ENCODE data around the gene LMBRD1.

Gene LMBRD1

GRCh38 chr6:69758214-69758613 is 38.6 kb downstream of the LMBRD1 start:
- TF ChIP-seq, protein P1, sequence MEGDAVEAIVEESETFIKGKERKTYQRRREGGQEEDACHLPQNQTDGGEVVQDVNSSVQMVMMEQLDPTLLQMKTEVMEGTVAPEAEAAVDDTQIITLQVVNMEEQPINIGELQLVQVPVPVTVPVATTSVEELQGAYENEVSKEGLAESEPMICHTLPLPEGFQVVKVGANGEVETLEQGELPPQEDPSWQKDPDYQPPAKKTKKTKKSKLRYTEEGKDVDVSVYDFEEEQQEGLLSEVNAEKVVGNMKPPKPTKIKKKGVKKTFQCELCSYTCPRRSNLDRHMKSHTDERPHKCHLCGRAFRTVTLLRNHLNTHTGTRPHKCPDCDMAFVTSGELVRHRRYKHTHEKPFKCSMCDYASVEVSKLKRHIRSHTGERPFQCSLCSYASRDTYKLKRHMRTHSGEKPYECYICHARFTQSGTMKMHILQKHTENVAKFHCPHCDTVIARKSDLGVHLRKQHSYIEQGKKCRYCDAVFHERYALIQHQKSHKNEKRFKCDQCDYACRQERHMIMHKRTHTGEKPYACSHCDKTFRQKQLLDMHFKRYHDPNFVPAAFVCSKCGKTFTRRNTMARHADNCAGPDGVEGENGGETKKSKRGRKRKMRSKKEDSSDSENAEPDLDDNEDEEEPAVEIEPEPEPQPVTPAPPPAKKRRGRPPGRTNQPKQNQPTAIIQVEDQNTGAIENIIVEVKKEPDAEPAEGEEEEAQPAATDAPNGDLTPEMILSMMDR (IDR thresholded peaks at IDR 0.05; ENCODE audit: insufficient read depth, low read depth, low read length, missing control alignments) = no peak
- no peak for DNase-seq (ENCODE audit: low read depth)
- no peak overlapping the region for H3K4me3 ChIP-seq (ENCODE audit: low read depth, low read length)

DNA sequence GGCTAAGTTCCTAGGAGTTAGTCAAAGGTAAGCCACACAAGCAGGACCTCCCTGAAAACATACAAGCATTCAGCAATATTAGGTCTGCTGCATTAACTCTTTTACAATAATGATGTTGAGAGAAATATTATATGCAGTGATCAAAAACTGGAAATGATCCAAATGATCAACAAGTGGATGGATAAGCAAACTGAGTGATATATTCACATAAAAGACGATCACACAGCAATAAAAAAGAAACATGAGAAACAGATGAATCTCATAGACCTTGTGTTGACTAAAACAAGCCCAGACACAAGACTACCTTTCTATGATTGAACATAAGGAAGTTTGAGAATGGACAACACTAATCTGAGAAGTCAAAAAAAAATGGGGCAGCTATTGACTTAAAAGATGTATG is 39.9 kb downstream of the LMBRD1 start:
- no peak for DNase-seq (ENCODE audit: low read depth)
- TF ChIP-seq, protein P1 (IDR thresholded peaks at IDR 0.05; ENCODE audit: insufficient read depth, low read depth, low read length, missing control alignments) = no peak
- H3K4me3 ChIP-seq (ENCODE audit: low read depth, low read length) = no peak overlapping the region

DNA sequence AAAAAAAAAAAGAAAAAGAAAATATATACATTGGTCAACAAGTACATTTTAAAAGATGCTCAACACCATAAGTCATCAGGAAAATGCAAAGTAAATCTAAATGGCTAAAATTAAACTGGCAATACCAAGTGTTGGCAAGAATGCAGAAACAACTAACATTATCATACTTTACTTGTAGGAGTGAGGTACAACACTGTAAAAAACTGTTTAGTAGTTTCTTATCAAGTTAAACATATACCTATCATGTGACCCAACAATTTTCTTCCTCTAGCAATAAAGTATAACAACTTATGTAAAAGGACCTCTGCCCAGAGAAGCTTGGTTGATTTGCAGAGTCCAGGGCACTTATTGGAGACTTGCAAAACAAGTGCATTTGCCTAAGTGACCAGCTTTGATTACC is 40.4 kb downstream of the LMBRD1 start:
- no peak for DNase-seq (ENCODE audit: low read depth)
- TF ChIP-seq, protein P1 (IDR thresholded peaks at IDR 0.05; ENCODE audit: insufficient read depth, low read depth, low read length, missing control alignments) = no peak
- H3K4me3 ChIP-seq (ENCODE audit: low read depth, low read length) = no peak overlapping the region

DNA sequence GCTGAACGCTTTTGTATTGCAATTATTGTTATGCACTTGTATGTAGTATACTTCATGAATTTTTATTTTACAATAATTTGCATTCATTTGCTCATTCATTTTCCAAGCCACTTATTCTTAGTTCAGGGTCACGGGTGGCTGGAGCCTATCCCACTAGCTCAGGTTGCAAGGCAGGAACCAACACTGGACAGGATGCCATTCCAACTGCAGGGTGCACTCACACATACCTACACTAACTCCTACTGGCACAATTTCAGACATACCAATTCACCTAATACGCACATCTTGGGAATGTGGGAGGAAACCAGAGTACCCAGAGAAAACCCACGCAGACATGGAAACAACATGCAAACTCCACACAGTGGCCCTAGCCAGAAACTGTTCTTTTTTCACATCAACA is 61.8 kb downstream of the LMBRD1 start:
- no peak for DNase-seq (ENCODE audit: low read depth)
- no peak overlapping the region for H3K4me3 ChIP-seq (ENCODE audit: low read depth, low read length)
- TF ChIP-seq, protein P1 (IDR thresholded peaks at IDR 0.05; ENCODE audit: insufficient read depth, low read depth, low read length, missing control alignments) = no peak

DNA sequence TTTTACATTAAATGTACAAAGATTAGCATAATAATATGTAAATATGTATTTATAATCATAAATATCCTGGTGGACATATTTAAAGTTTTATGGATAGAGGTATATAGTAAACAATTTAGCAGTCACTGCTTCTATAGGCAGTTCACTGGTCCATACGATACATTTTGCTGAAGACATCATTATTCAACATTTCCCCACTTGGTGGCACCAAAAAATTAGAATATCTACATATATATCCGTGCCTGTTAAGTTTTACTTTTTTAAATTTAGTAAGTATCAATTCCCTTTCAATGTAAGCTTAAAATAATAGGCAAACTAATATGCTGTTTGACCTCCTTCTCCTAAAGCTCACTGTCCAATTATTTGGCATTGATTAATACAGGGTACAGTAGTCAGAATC is 64.2 kb downstream of the LMBRD1 start:
- TF ChIP-seq, protein P1 (IDR thresholded peaks at IDR 0.05; ENCODE audit: insufficient read depth, low read depth, low read length, missing control alignments) = no peak
- DNase-seq (ENCODE audit: low read depth) = peak; percentile 34
- no peak overlapping the region for H3K4me3 ChIP-seq (ENCODE audit: low read depth, low read length)

DNA sequence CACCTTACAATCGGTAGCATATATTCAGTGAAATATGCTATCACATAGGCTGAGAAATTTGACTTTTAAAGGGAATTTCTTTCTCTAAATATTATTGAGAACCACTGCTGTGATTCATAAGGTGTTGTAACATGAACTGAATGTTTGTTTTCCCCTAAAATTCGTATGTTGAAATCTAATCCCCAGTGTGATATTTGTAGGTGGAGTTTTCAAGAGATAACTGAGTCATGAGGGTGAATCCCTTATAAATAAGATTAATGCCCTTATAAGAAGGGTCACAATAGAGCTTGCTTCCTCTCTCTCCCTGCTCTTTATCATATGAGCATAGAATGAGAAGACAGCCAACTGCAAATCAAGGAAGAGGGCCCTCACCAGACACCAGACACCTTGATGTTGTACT is 64.8 kb downstream of the LMBRD1 start:
- no peak overlapping the region for H3K4me3 ChIP-seq (ENCODE audit: low read depth, low read length)
- DNase-seq (ENCODE audit: low read depth) = no peak
- TF ChIP-seq, protein P1 (IDR thresholded peaks at IDR 0.05; ENCODE audit: insufficient read depth, low read depth, low read length, missing control alignments) = no peak

GRCh38 chr6:69729870-69730449 is 66.8 kb downstream of the LMBRD1 start:
- H3K4me3 ChIP-seq (ENCODE audit: low read depth, low read length) = no peak overlapping the region
- TF ChIP-seq, protein P1 (IDR thresholded peaks at IDR 0.05; ENCODE audit: insufficient read depth, low read depth, low read length, missing control alignments) = no peak
- DNase-seq (ENCODE audit: low read depth) = no peak
